GM18873 (cell line): ENCODE measurements around the gene RFLNA.

Experiments
- ATAC-seq: cut with Tn5 transposase; IDR thresholded peaks from one replicate; pipeline ENCODE4 v1.9.1; 2021; ENCODE audit warnings: mild to moderate bottlenecking, moderate library complexity, moderate number of reproducible peaks; ENCODE audit not compliant: unreplicated experiment, low FRiP score

Gene RFLNA

GRCh38 chr12:124352257-124352656 lies 57.4 kb downstream of the RFLNA start:
- no peak for ATAC-seq

- no peak for ATAC-seq
Observed at GRCh38 chr12:124352839-124353238, 57.9 kb downstream of the RFLNA start.

- ATAC-seq, result no peak
Observed at GRCh38 chr12:124354400-124354799, 59.5 kb downstream of the RFLNA start.

- ATAC-seq, result no peak
Observed at GRCh38 chr12:124356221-124356620, 61.3 kb downstream of the RFLNA start.

GRCh38 chr12:124357616-124358015 lies 62.7 kb downstream of the RFLNA start:
- ATAC-seq, result no peak

GRCh38 chr12:124358572-124358971 lies 63.7 kb downstream of the RFLNA start:
- ATAC-seq, result no peak

GRCh38 chr12:124359671-124360581 lies 65.0 kb downstream of the RFLNA start:
- ATAC-seq, result no peak

- ATAC-seq, result no peak
Observed at GRCh38 chr12:124361074-124361970, 66.4 kb downstream of the RFLNA start.

- ATAC-seq, result no peak
Observed at GRCh38 chr12:124361996-124362395, 67.1 kb downstream of the RFLNA start.

- ATAC-seq, result no peak
Observed at GRCh38 chr12:124363353-124363965, 68.6 kb downstream of the RFLNA start.

- ATAC-seq, result no peak
Observed at GRCh38 chr12:124364543-124364942, 69.7 kb downstream of the RFLNA start.
